SK-N-MC (cell line): ENCODE results near the gene SCYGR2.

Experiments used
- EZH2 ChIP-seq: fragments of 200-600 bp; sonication (generic); IDR thresholded peaks from one replicate; pipeline ENCODE4 v1.6.1; 2017; ENCODE audit warnings: antibody characterized with exemption
- FOXP2 ChIP-seq: optimal IDR thresholded peaks from 2 replicates; pipeline ENCODE3; 2011; ENCODE audit warnings: mild to moderate bottlenecking, moderate library complexity; ENCODE audit not compliant: insufficient read depth; ENCODE audit errors: extremely low read length, control extremely low read depth
- POLR2AphosphoS5 ChIP-seq: IDR thresholded peaks from 2 replicates; pipeline ENCODE4 v1.6.1; 2012; ENCODE audit warnings: mild to moderate bottlenecking, low read depth, low read length, borderline replicate concordance

GRCh38 chr2:227592694-227593387 lies 5.9 kb upstream of the SCYGR2 start:
- TF ChIP-seq EZH2 (no peak), POLR2AphosphoS5 (no peak), FOXP2 (no peak)
